Measurements from ENCODE around the gene C22orf39. TPM values are rescaled to one million over a fixed set of nuclear protein-coding genes. Genes with fewer than 3 reads are reported as not detected.

C22orf39 gene
- polyA plus RNA-seq, 1 experiment: 18.8 TPM

DNA sequence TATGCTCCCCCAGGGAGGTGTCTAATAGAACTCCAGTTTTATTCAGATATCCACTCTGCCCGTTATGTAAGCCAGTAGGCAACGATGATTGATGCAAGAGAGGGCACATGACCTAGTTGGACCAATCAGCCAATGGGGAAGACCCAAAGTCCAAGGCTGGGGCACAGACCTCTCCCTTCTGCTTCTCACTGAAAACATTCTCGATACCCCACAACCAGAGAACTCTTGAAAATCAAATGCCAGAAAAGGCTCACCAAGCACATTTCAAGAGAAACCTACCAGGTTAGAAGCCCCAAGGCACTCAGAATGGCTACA, 23.4 kb downstream of the C22orf39 start:
- H3K27ac ChIP-seq (ENCODE audit: low read depth, low read length): no peak overlapping the region
- no peak for TF ChIP-seq CTCF (IDR thresholded peaks at IDR 0.05; ENCODE audit: low read depth, low read length)

GRCh38 chr22:19422440-19423301, 24.8 kb downstream of the C22orf39 start:
- ChIA-PET POLR2A (interaction anchor here (0.6 to 1.2 kb wide), 2 partner anchors 9 to 297 kb away, joined by 3 to 7 read pairs; partner anchors contain the start of genes HIRA and MRPL40), CTCF (interaction anchor here (0.9 to 1.3 kb wide), 2 partner anchors 9 to 17 kb away, joined by 3 read pairs; no protein-coding TSS in a partner anchor)
- TF ChIP-seq CTCF (IDR thresholded peaks at IDR 0.05; ENCODE audit: low read depth, low read length): no peak
- Histone ChIP-seq H3K9me3 (ENCODE audit: control insufficient read depth, insufficient read depth, low read length) (no peaks in the 10 kb centered on the region), H3K27ac (ENCODE audit: low read depth, low read length) (no peak overlapping the region), H3K27me3 (ENCODE audit: control insufficient read depth, insufficient read depth, low read length) (no peaks in the 10 kb centered on the region), H3K4me3 (ENCODE audit: low read depth, low read length) (no peak overlapping the region)
- no peak for DNase-seq (ENCODE audit: low read depth, low spot score)

More for the DNA sequence above, 23.4 kb downstream of the C22orf39 start:
- POLR2A ChIA-PET: interaction anchor here (0.5 kb wide), 1 partner anchor 271 kb away, joined by 6 read pairs; no protein-coding TSS in a partner anchor
- CTCF ChIA-PET: no interaction called here
- no peak overlapping the region for H3K4me3 ChIP-seq (ENCODE audit: low read depth, low read length)
- no peak for DNase-seq (ENCODE audit: low read depth, low spot score)
- H3K9me3 ChIP-seq (ENCODE audit: control insufficient read depth, insufficient read depth, low read length): no peaks in the 10 kb centered on the region
- H3K27me3 ChIP-seq (ENCODE audit: control insufficient read depth, insufficient read depth, low read length): no peaks in the 10 kb centered on the region

DNA sequence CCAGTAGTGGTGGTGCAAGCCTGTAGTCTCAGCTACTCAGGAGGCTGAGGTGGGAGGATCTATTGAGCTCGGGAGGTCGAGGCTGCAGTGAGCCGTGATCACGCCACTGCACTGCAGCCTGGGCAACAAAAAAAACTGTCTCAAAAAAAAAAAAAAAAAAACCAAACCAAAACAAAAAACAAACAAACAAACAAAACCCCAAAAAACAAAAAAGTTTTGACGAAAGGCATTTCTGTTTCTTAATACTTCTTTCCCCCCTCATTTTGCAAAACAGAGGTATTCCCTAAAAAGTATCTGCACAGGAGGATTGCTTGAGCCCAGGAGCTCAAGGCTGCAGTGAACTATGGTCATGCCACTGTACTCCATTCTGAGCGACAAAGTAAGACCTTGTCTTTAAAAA, 27.2 kb downstream of the C22orf39 start:
- TF ChIP-seq CTCF (IDR thresholded peaks at IDR 0.05; ENCODE audit: low read depth, low read length): no peak
- no peak for DNase-seq (ENCODE audit: low read depth, low spot score)
- ChIA-PET CTCF (no interaction called here), POLR2A (interaction anchor here (0.9 kb wide), 1 partner anchor 12 kb away, joined by 10 read pairs; the partner anchor contains the start of gene MRPL40)
- no peaks in the 10 kb centered on the region for H3K27me3 ChIP-seq (ENCODE audit: control insufficient read depth, insufficient read depth, low read length)
- H3K4me3 ChIP-seq (ENCODE audit: low read depth, low read length): no peak overlapping the region
- no peak overlapping the region for H3K27ac ChIP-seq (ENCODE audit: low read depth, low read length)
- H3K9me3 ChIP-seq (ENCODE audit: control insufficient read depth, insufficient read depth, low read length): no peaks in the 10 kb centered on the region

DNA sequence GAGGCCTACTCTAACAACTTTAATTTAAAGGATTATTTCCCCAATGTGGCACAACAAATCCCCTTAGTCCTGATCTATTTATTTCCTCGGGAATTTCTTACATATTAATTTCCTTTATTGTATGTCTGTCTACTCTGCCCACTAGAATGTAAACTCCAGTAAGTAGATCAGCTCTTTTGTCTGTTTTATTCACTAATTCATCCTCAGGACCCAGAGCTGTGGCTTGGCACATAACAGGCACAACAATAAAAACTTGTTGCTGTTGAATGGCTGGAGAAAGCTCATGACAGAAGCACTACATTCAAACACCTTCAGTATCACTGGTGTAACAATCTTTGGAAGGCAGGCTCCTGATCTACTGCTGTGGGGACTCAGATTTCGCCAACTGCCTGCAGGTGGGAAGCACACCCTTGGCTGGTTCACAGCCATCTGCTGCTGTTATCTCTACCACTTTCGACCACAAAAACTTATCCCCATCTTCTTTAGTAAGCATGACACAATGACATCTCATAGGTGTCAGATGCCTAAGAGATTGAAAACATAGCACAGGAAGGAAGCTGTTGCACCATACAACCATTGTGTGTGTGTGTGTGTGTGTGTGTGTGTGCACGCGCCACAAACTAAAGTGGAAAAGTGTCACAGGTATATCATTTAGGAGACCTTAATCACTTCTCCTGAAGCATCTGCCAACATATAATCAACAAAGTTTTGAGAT, 27.9 kb downstream of the C22orf39 start:
- CTCF ChIA-PET: no interaction called here
- no peaks in the 10 kb centered on the region for H3K9me3 ChIP-seq (ENCODE audit: control insufficient read depth, insufficient read depth, low read length)
- H3K4me3 ChIP-seq (ENCODE audit: low read depth, low read length): no peak overlapping the region
- H3K27ac ChIP-seq (ENCODE audit: low read depth, low read length): no peak overlapping the region
- POLR2A ChIA-PET: interaction anchor here (0.9 kb wide), 1 partner anchor 13 kb away, joined by 10 read pairs; the partner anchor contains the start of gene MRPL40
- no peak for TF ChIP-seq CTCF (IDR thresholded peaks at IDR 0.05; ENCODE audit: low read depth, low read length)
- DNase-seq (ENCODE audit: low read depth, low spot score): no peak
- H3K27me3 ChIP-seq (ENCODE audit: control insufficient read depth, insufficient read depth, low read length): no peaks in the 10 kb centered on the region

GRCh38 chr22:19419086-19419463, 28.4 kb downstream of the C22orf39 start:
- Histone ChIP-seq H3K9me3 (ENCODE audit: control insufficient read depth, insufficient read depth, low read length) (no peaks in the 10 kb centered on the region), H3K27me3 (ENCODE audit: control insufficient read depth, insufficient read depth, low read length) (no peaks in the 10 kb centered on the region), H3K4me3 (ENCODE audit: low read depth, low read length) (no peak overlapping the region), H3K27ac (ENCODE audit: low read depth, low read length) (no peak overlapping the region)
- DNase-seq (ENCODE audit: low read depth, low spot score): no peak
- no peak for TF ChIP-seq CTCF (IDR thresholded peaks at IDR 0.05; ENCODE audit: low read depth, low read length)
- ChIA-PET CTCF (no interaction called here), POLR2A (no interaction called here)

Measured in AG04450 (cell line).